GM12878 (cell line): ENCODE results near the gene KRTAP10-2. TPM values are rescaled to one million over a fixed set of nuclear protein-coding genes. Genes with fewer than 3 reads are reported as not detected.

ENCODE experiments used
- ATAC-seq: fragments of 200-7000 bp; cut with Tn5 transposase; 3 replicates; pipeline ENCODE4 v1.9.1; 2020; ENCODE audit warnings: mild to moderate bottlenecking, moderate library complexity
- BruUV-seq: library from RNA; stranded (reverse); fragments of 400-500 nt; replicated peaks from 2 replicates; lab custom pipeline; 2021; lab: Mats Ljungman, UMichigan
- CTCF ChIA-PET: fragments of 300-600 bp; sonication (Branson Sonifier 250); formaldehyde crosslinking; extraction: SDS; loops from one replicate; lab custom pipeline; 2021; ENCODE audit warnings: inconsistent platforms; lab: Yijun Ruan, JAX
- POLR2A ChIA-PET: fragments of 350-600 bp; formaldehyde crosslinking; extraction: SDS; loops from one replicate; lab custom pipeline; 2021; ENCODE audit warnings: inconsistent platforms; lab: Charles Lee
- RAD21 ChIA-PET: fragments of 300-600 bp; sonication (Branson Sonifier 250); formaldehyde crosslinking; loops from one replicate; lab custom pipeline; 2023; ENCODE audit warnings: antibody characterized with exemption; ENCODE audit not compliant: unreplicated experiment; lab: Charles Lee
- SMC1A ChIA-PET: fragments of 300-600 bp; sonication (Branson Sonifier 250); formaldehyde crosslinking; loops from one replicate; lab custom pipeline; 2023; ENCODE audit not compliant: unreplicated experiment, uncharacterized antibody; lab: Charles Lee
- DNase-seq: peaks from one replicate; pipeline ENCODE4 v3.0.0-alpha.2; 2011; ENCODE audit warnings: low read depth, low spot score
- FAIRE-seq: peaks from 3 replicates; lab custom pipeline; 2011; peaks lifted over from hg19 to GRCh38; lab: Jason Lieb, UNC
- H2AFZ ChIP-seq: 2 replicates; pipeline ENCODE4 v1.6.0; 2011; ENCODE audit warnings: low read depth, low read length, control low read depth; ENCODE audit not compliant: control insufficient read depth
- H3K27ac ChIP-seq: 2 replicates; pipeline ENCODE4 v1.5.1; 2011; ENCODE audit warnings: control low read depth; ENCODE audit not compliant: control insufficient read depth, insufficient read depth
- H3K27me3 ChIP-seq, 2 experiments: replicated peaks in 1 of 2; 2 replicates each; pipeline versions ENCODE4 v1.6.0 to v1.6.1; 2011; ENCODE audit warnings: low read length in 1 of 2; ENCODE audit not compliant: control insufficient read depth in 2 of 2, insufficient read depth in 2 of 2
- H3K36me3 ChIP-seq, 2 experiments: 2 replicates each; pipeline ENCODE4 v1.5.1; 2011; ENCODE audit warnings: low read length in 1 of 2; ENCODE audit not compliant: control insufficient read depth in 2 of 2, insufficient read depth in 2 of 2
- H3K4me1 ChIP-seq: 2 replicates; pipeline ENCODE4 v1.6.1; 2011; ENCODE audit warnings: mild to moderate bottlenecking, low read length, moderate library complexity, mixed read lengths; ENCODE audit not compliant: control insufficient read depth, insufficient read depth
- H3K4me2 ChIP-seq: 2 replicates; pipeline ENCODE4 v1.6.0; 2011; ENCODE audit warnings: control low read depth; ENCODE audit not compliant: control insufficient read depth, insufficient read depth
- H3K4me3 ChIP-seq: fragments of 200-600 bp; sonication (generic); 2 replicates; pipeline ENCODE4 v1.5.1; 2016
- H3K79me2 ChIP-seq: 2 replicates; pipeline ENCODE4 v1.6.0; 2011; ENCODE audit warnings: low read length; ENCODE audit not compliant: control insufficient read depth, insufficient read depth
- H3K9ac ChIP-seq: 2 replicates; pipeline ENCODE4 v1.8.0; 2011; ENCODE audit warnings: low read length, control low read depth, mixed read lengths; ENCODE audit not compliant: control insufficient read depth, insufficient read depth
- H3K9me3 ChIP-seq: replicated peaks from 3 replicates; pipeline ENCODE4 v1.5.1; 2011; ENCODE audit warnings: mild to moderate bottlenecking, low read length; ENCODE audit not compliant: control insufficient read depth, insufficient read depth
- H4K20me1 ChIP-seq: 2 replicates; pipeline ENCODE4 v1.6.0; 2011; ENCODE audit not compliant: control insufficient read depth, insufficient read depth
- BCL11A ChIP-seq: IDR thresholded peaks from 2 replicates; pipeline ENCODE4 v1.6.1; 2011; ENCODE audit warnings: low read depth, low read length
- CBX5 ChIP-seq: sonication (generic); IDR thresholded peaks from 2 replicates; pipeline ENCODE4 v1.6.1; 2016; ENCODE audit warnings: low read depth, moderate library complexity, mild to moderate bottlenecking, inconsistent platforms
- GATAD2B ChIP-seq: fragments of 450-650 bp; conservative IDR thresholded peaks from 2 replicates; pipeline ENCODE4 v1.6.1; 2017; ENCODE audit warnings: low read depth, mild to moderate bottlenecking, moderate library complexity
- SPI1 ChIP-seq: IDR thresholded peaks from 2 replicates; pipeline ENCODE4 v1.6.1; 2011; ENCODE audit warnings: low read depth, mild to moderate bottlenecking, low read length, moderate library complexity, borderline replicate concordance; ENCODE audit not compliant: insufficient read depth
- TARDBP ChIP-seq: IDR thresholded peaks from 2 replicates; pipeline ENCODE4 v1.6.1; 2016; ENCODE audit warnings: borderline replicate concordance
- WGBS: methylation state at CpG from one replicate; pipeline ENCODE4 v1.1.6; 2016; ENCODE audit warnings: low lambda C conversion rate; ENCODE audit not compliant: insufficient replicate concordance, insufficient coverage; ENCODE audit errors: missing lambda C conversion rate; 5-methylcytosine and 5-hydroxymethylcytosine counted together
- in situ Hi-C: fragments of 300-500 bp; cut with MboI; formaldehyde crosslinking; loops from 9 replicates; pipeline ENCODE4 v1.14.3; 2018; ENCODE audit warnings: mixed read lengths
- intact Hi-C: fragments of 100-400 bp; cut with micrococcal nuclease; formaldehyde crosslinking; loops from one replicate; pipeline ENCODE4 v1.14.2; 2022; ENCODE audit not compliant: unreplicated experiment
- polyA plus RNA-seq, 11 experiments: library from polyadenylated mRNA; depleted of rRNA in 4 of 11; unstranded in 6 of 11; stranded (reverse) in 5 of 11; fragments of >200 nt; fragmentation: Nextera tagmentation in 4 of 11; fragmentation: Illumina TruSeq in 1 of 11; extraction: Ambion mirVana in 4 of 11; extraction: Trizol in 1 of 11; gene quantifications; 1 replicate in 1 of 11; 2 replicates in 10 of 11; pipeline versions ENCODE4 v1.2.1 to v1.2.3, GENCODE V29; 2011 to 2016; ENCODE audit warnings: inconsistent platforms in 2 of 11, missing spikeins in 2 of 11, low read depth in 1 of 11
- total RNA-seq, 4 experiments: library from RNA; depleted of rRNA in 3 of 4; stranded (reverse); fragments of >200 nt in 3 of 4; fragmentation: Illumina TruSeq in 1 of 4; extraction: Trizol in 1 of 4; gene quantifications; 2 replicates each; pipeline versions ENCODE4 v1.2.1 to v1.2.3, GENCODE V29; 2013 to 2021

KRTAP10-2 gene
- total and polyA plus RNA-seq, 10 of the 15 experiments (the other 5 are each of a cell fraction or from before 2014, with no cell fraction given): not detected

DNA sequence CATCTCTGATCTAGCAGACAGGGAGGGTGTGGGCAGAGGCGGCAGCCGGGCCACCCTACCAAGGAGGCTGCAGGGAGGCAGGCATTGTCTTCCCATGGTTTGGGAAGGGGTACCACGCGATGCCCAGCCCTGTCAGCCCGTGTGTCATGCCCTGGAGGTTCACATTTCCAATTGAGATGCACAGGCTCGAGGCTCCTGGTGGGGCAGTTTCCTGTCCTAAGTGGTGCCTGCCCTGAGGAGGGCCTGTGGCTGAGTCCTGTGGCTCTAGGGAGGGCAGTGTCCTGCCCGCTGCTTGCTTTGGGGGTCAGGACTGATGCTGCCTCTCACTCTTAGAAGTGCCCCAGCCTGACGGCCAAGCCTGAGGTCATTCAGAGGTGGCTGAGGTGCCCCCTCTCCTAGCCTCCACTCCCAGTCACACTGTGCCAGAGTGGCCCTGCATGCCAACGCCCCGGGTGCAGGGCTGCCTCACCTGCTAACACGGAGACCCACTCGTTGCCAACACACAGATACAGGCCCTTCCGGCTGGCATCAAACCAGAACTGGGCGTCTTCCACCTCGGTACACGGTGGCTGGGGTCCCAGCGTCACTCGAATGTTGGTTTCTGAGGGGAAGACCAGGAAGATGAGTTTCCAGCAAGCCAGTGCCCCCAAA lies 23.2 kb downstream of the KRTAP10-2 start (continued):
- TF ChIP-seq TARDBP: no peak
- no peak for TF ChIP-seq SPI1

DNA sequence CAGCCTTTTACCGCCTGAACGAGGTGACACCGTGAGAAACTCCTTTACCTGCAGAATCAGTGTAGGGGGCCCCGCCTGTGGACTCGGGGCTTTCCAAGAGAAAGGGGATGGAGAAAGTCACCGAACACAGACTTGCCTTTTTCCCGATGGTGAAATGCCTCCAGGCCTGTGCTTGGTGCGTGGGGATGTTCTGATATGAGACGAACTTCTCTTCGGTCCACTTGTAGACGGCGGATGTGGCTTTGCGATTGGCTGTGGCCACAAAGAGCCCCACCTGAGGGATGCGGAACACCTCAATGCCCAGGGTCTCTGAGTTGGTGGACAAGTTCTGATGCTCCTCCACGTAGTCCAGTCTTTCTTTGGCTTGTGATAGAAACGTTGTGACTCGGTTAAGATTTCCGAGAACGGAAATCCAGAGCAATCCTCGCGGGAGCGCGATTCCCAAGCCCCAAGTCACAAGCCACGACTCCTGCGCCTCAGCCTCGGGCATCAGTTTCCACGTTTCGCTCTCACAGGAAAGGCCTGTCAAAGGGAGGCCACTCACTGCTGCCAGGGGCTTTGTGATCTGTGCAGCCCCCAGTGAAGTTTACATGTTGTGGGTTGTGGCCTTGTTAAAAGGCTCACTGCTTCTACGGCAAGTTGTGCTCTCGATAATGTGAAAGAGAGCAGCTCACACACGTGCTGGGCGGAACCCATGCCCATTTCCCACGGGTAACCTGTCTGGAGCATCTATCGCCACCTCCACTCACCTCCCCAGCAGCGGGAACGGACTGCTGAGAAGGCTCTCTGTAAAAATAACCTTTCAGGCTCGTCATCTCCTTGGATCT lies 23.9 kb downstream of the KRTAP10-2 start:
- H3K4me1 ChIP-seq: no peaks in the 10 kb centered on the region
- H3K9me3 ChIP-seq: no peaks in the 10 kb centered on the region; the same call in 2 of the 3 replicates
- H2AFZ ChIP-seq: no peak overlapping the region
- WGBS: 53% methylated on average over 37 of the region's 37 CpGs
- no peak overlapping the region for H3K9ac ChIP-seq
- ChIA-PET RAD21 (no interaction called here), CTCF (no interaction called here), SMC1A (no interaction called here), POLR2A (no interaction called here)
- DNase-seq (no peak), FAIRE-seq (no peak), ATAC-seq (no peak)
- H4K20me1 ChIP-seq: no peaks in the 10 kb centered on the region
- intact Hi-C loops (no loop called here), in situ Hi-C loops (no loop called here)
- no peaks in the 10 kb centered on the region for H3K79me2 ChIP-seq
- TF ChIP-seq BCL11A (no peak), CBX5 (no peak), GATAD2B (no peak)
- no peak overlapping the region for H3K27ac ChIP-seq
- H3K4me2 ChIP-seq: no peak overlapping the region
- H3K4me3 ChIP-seq: no peak overlapping the region
- H3K36me3 ChIP-seq: no peaks in the 10 kb centered on the region
- no peaks in the 10 kb centered on the region for H3K27me3 ChIP-seq
- BruUV-seq: no TSS peak
